ENCODE results near the gene RAB14. TPM values are rescaled to one million over a fixed set of nuclear protein-coding genes. Genes with fewer than 3 reads are reported as not detected.

Gene RAB14
- total and polyA plus RNA-seq, 10 of the 15 experiments (the other 5 are each of a cell fraction or from before 2014, with no cell fraction given): 16.7 to 59.9 (median 25.4) TPM

DNA sequence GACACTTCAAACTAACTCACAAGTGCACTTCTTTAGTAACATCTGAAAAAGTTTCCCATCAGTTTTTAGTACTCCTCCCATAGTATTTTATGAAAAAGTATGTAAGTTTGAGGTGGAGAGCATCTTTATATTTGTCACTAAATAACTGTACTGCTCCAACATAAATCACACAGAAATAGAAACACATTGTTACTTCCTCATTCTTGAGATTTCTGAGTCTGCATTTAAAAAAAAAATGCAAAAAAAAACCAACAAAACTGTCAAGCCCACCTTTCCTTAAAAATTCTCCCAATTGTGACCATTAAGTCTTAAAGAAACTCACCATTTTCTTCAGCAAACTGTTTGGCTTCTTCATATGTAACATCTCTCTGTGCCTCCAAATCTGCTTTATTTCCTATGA is 18.7 kb downstream of the RAB14 start:
- CTCF ChIA-PET: interaction anchor here (1.0 to 1.7 kb wide), 5 partner anchors 12 to 201 kb away, joined by 3 to 7 read pairs (median 5); no protein-coding TSS in a partner anchor

More for the DNA sequence above, 18.7 kb downstream of the RAB14 start:
- Histone ChIP-seq H3K4me3 (no peak overlapping the region), H2AFZ (ENCODE audit: control insufficient read depth, low read depth, low read length) (no peak overlapping the region), H3K36me3 (ENCODE audit: control insufficient read depth in 2 of 2, insufficient read depth in 2 of 2, low read length in 1 of 2) (peaks cover 2 to 30% of the 10 kb centered on the region in 2 experiments), H3K79me2 (ENCODE audit: control insufficient read depth, insufficient read depth, low read length) (peaks cover 50% of the 10 kb centered on the region), H3K9me3 (replicated peaks; ENCODE audit: control insufficient read depth, insufficient read depth, low read length) (no peaks in the 10 kb centered on the region), H4K20me1 (ENCODE audit: control insufficient read depth, insufficient read depth) (no peaks in the 10 kb centered on the region), H3K9ac (ENCODE audit: control insufficient read depth, insufficient read depth, low read length) (no peak overlapping the region), H3K27me3 (replicated peaks in 1 of 2; ENCODE audit: control insufficient read depth in 2 of 2, insufficient read depth in 2 of 2, low read length in 1 of 2) (no peaks in the 10 kb centered on the region), H3K4me1 (ENCODE audit: control insufficient read depth, insufficient read depth, low read length) (peaks cover 12% of the 10 kb centered on the region), H3K4me2 (ENCODE audit: control insufficient read depth, insufficient read depth) (no peak overlapping the region), H3K27ac (ENCODE audit: control insufficient read depth, insufficient read depth) (no peak overlapping the region; the same call in 1 of the 2 replicates)
- no peak for DNase-seq (ENCODE audit: low read depth, low spot score)
- BruUV-seq (replicated peaks): no TSS peak
- ChIA-PET RAD21 (ENCODE audit: unreplicated experiment) (interaction anchor here (0.9 kb wide), 1 partner anchor 29 kb away, joined by 3 read pairs; no protein-coding TSS in a partner anchor), POLR2A (interaction anchor here (1.5 kb wide), 1 partner anchor 9 kb away, joined by 3 read pairs; no protein-coding TSS in a partner anchor), SMC1A (ENCODE audit: uncharacterized antibody, unreplicated experiment) (interaction anchor here (1.2 to 1.5 kb wide), 4 partner anchors 29 to 202 kb away, joined by 3 read pairs; no protein-coding TSS in a partner anchor)
- FAIRE-seq: no peak
- TF ChIP-seq MEF2A (IDR thresholded peaks at IDR 0.05; ENCODE audit: insufficient read depth, low read depth, low read length): 0 out of 2 replicates have a peak, but pooled peaks have one; percentile 18
- TF ChIP-seq, protein P1, sequence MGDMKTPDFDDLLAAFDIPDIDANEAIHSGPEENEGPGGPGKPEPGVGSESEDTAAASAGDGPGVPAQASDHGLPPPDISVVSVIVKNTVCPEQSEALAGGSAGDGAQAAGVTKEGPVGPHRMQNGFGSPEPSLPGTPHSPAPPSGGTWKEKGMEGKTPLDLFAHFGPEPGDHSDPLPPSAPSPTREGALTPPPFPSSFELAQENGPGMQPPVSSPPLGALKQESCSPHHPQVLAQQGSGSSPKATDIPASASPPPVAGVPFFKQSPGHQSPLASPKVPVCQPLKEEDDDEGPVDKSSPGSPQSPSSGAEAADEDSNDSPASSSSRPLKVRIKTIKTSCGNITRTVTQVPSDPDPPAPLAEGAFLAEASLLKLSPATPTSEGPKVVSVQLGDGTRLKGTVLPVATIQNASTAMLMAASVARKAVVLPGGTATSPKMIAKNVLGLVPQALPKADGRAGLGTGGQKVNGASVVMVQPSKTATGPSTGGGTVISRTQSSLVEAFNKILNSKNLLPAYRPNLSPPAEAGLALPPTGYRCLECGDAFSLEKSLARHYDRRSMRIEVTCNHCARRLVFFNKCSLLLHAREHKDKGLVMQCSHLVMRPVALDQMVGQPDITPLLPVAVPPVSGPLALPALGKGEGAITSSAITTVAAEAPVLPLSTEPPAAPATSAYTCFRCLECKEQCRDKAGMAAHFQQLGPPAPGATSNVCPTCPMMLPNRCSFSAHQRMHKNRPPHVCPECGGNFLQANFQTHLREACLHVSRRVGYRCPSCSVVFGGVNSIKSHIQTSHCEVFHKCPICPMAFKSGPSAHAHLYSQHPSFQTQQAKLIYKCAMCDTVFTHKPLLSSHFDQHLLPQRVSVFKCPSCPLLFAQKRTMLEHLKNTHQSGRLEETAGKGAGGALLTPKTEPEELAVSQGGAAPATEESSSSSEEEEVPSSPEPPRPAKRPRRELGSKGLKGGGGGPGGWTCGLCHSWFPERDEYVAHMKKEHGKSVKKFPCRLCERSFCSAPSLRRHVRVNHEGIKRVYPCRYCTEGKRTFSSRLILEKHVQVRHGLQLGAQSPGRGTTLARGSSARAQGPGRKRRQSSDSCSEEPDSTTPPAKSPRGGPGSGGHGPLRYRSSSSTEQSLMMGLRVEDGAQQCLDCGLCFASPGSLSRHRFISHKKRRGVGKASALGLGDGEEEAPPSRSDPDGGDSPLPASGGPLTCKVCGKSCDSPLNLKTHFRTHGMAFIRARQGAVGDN (IDR thresholded peaks at IDR 0.05): no peak
- no peak for ATAC-seq
- in situ Hi-C loops (cut with MboI): no loop called here
- intact Hi-C loops (cut with micrococcal nuclease; ENCODE audit: unreplicated experiment): no loop called here
